ENCODE measurements around the gene S100A4.
"Not testable (repeated sequence)": the region's sequence is repeated elsewhere in the genome, so short reads cannot be mapped to it uniquely, and the experiment has no call there.

S100A4 gene

DNA sequence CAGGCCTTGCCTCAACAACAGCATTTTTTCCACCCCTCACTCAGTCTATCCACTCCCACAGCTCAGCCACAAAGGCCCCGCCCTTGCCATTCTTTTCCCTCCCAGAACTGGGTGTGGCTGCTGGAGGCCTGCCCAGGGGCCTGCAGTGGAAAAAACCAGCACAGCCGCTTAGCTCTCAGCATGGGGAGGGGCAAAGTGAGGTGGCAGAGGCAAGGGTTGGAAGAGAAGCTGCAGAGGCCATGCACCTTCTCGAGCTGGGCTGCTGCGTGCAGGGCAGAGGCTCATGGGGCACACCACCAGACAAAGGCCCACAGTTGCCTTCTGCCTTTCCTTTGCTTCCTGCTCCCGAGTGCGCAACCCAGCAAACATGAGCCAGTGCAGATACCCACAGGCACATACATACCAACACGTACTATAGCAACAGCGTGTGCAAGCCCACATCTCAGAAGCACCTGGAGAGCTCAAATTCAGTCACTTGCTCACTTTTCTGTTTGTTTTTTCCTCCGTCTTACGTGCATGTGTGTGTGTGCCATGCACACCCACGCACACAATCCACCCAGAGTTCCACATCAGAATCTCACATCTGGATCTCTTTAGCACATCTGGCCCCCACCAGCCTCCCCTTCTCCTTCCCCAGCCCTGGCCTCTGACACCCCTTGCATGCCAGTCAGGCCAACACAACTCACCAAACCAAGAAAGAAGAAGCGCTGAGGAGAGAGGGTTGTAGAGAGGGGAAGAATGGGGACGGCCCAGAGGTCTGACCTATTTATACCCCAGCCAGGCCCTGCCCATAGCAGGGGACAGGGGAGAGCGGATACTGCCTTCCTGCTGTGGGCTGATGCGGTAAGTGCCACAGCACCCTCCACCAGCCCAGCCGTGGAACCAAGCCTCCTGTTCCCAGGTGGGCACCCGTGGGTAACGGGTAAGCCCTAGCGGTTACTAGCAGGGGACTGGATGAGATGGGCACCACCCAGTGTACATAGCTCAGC, at the start of gene S100A4:
S100A4 (minus strand) TSS at position 740 of the 989 bp plus-strand sequence. CDS start 1,012 bp downstream, outside the sequence.
- ChIA-PET CTCF (interaction anchor here (0.6 to 5.0 kb wide), 12 partner anchors 9 to 80 kb away, joined by 3 to 37 read pairs (median 4); partner anchors contain the start of gene S100A6), POLR2A (no interaction called here)
- DNase-seq (ENCODE audit: extremely low spot score), result peak; percentile 79
- TF ChIP-seq CTCF (IDR thresholded peaks at IDR 0.05; ENCODE audit: control extremely low read depth, extremely low read depth, low read depth, missing control alignments), result no peak

- ChIA-PET CTCF (interaction anchor here (0.9 to 2.7 kb wide), 11 partner anchors 11 to 89 kb away, joined by 3 to 9 read pairs (median 4); partner anchors contain the start of genes NPR1 and S100A13), POLR2A (no interaction called here)
- DNase-seq (ENCODE audit: extremely low spot score), result no peak
- TF ChIP-seq CTCF (IDR thresholded peaks at IDR 0.05; ENCODE audit: control extremely low read depth, extremely low read depth, low read depth, missing control alignments), result no peak
Measured at GRCh38 chr1:153592748-153593147, 47.1 kb upstream of the S100A4 start.

GRCh38 chr1:153588482-153588881, 42.9 kb upstream of the S100A4 start:
- DNase-seq (ENCODE audit: extremely low spot score), result no peak
- ChIA-PET CTCF (no interaction called here), POLR2A (no interaction called here)
- TF ChIP-seq CTCF (IDR thresholded peaks at IDR 0.05; ENCODE audit: control extremely low read depth, extremely low read depth, low read depth, missing control alignments), result no peak

GRCh38 chr1:153588033-153588432, 42.4 kb upstream of the S100A4 start:
- CTCF ChIA-PET, result interaction anchor here (1.2 kb wide), 1 partner anchor 30 kb away, joined by 3 read pairs; no protein-coding TSS in a partner anchor
- POLR2A ChIA-PET; DNase-seq (ENCODE audit: extremely low spot score): not testable (repeated sequence)

GRCh38 chr1:153587314-153587713, 41.7 kb upstream of the S100A4 start:
- ChIA-PET POLR2A (no interaction called here), CTCF (interaction anchor here (1.2 kb wide), 2 partner anchors 31 to 76 kb away, joined by 3 to 8 read pairs; no protein-coding TSS in a partner anchor)
- TF ChIP-seq CTCF (IDR thresholded peaks at IDR 0.05; ENCODE audit: control extremely low read depth, extremely low read depth, low read depth, missing control alignments), result no peak
- no peak for DNase-seq (ENCODE audit: extremely low spot score)

GRCh38 chr1:153586347-153586746, 40.7 kb upstream of the S100A4 start:
- TF ChIP-seq CTCF (IDR thresholded peaks at IDR 0.05; ENCODE audit: control extremely low read depth, extremely low read depth, low read depth, missing control alignments), result no peak
- ChIA-PET POLR2A (interaction anchor here (0.7 kb wide), 1 partner anchor 436 kb away, joined by 4 read pairs; no protein-coding TSS in a partner anchor), CTCF (interaction anchor here (1.2 kb wide), 1 partner anchor 75 kb away, joined by 8 read pairs; no protein-coding TSS in a partner anchor)
- no peak for DNase-seq (ENCODE audit: extremely low spot score)
